Kidney (tissue), 14 donors: Measurements from ENCODE around the gene PITPNC1. TPM values are rescaled to one million over a fixed set of nuclear protein-coding genes. Genes with fewer than 3 reads are reported as not detected.

Experiments used
- DNase-seq, 5 donors: peaks; one replicate each; pipeline ENCODE4 v3.0.0-alpha.2; 2013 to 2020
- FAIRE-seq: peaks from 2 replicates; lab custom pipeline; 2012; peaks lifted over from hg19 to GRCh38; lab: Jason Lieb, UNC
- H3K27ac ChIP-seq, 2 donors: one replicate each; pipeline ENCODE4 v1.7.0; 2013; ENCODE audit warnings: low read depth in 2 of 2, low read length in 2 of 2, inconsistent platforms in 1 of 2
- H3K27me3 ChIP-seq: one replicate; pipeline ENCODE4 v1.7.1; 2013; ENCODE audit warnings: low read length, inconsistent platforms; ENCODE audit not compliant: control insufficient read depth, insufficient read depth
- H3K36me3 ChIP-seq, 3 donors: one replicate each; pipeline versions ENCODE4 v1.7.0 to v1.7.1; 2013; ENCODE audit warnings: low read length in 3 of 3, control low read depth in 1 of 3, inconsistent platforms in 1 of 3; ENCODE audit not compliant: insufficient read depth in 3 of 3, control insufficient read depth in 2 of 3
- H3K4me1 ChIP-seq, 3 donors: one replicate each; pipeline versions ENCODE4 v1.7.0 to v1.7.1; 2013; ENCODE audit warnings: low read length in 3 of 3, inconsistent platforms in 1 of 3, low read depth in 1 of 3; ENCODE audit not compliant: control insufficient read depth in 2 of 3, insufficient read depth in 2 of 3
- H3K4me3 ChIP-seq, 3 donors: one replicate each; pipeline versions ENCODE4 v1.7.0 to v1.8.1; 2013; ENCODE audit warnings: low read length in 3 of 3, control low read depth in 1 of 3, inconsistent platforms in 1 of 3
- H3K9ac ChIP-seq, 3 donors: one replicate each; pipeline versions ENCODE4 v1.7.0 to v1.7.1; 2013; ENCODE audit warnings: low read length in 3 of 3, control low read depth in 1 of 3, inconsistent platforms in 1 of 3
- H3K9me3 ChIP-seq, 3 donors: one replicate each; pipeline versions ENCODE4 v1.7.0 to v1.7.1; 2013; ENCODE audit warnings: low read length in 3 of 3, control low read depth in 1 of 3, inconsistent platforms in 1 of 3; ENCODE audit not compliant: control insufficient read depth in 2 of 3, insufficient read depth in 1 of 3
- intact Hi-C: fragments of 100-400 bp; cut with DNase I; formaldehyde crosslinking; loops from one replicate; pipeline ENCODE4 v1.11.1; 2022
- polyA plus RNA-seq: library from polyadenylated mRNA; stranded (reverse); fragments of 350-450 nt; fragmentation: Illumina TruSeq; extraction: RNeasy Lipid Tissue Mini Kit (QIAGEN cat#74804); gene quantifications from one replicate; pipeline ENCODE4 v1.2.3, GENCODE V29; 2014; ENCODE audit warnings: low read depth, low replicate concordance; ENCODE audit not compliant: insufficient read depth
- total RNA-seq: library from RNA; stranded (reverse); fragmentation: NEBNext Ultra II Directional; extraction: Animal tissue kit (Norgen Biotek cat#: 25700); gene quantifications from one replicate; pipeline ENCODE4 v1.2.1, GENCODE V29; 2021
- TF ChIP-seq, protein P1 (sequence below): IDR thresholded peaks from 3 replicates; pipeline ENCODE4 v1.5.1; 2012; ENCODE audit warnings: mild to moderate bottlenecking, moderate library complexity, borderline replicate concordance; ENCODE audit not compliant: insufficient read depth; ENCODE audit errors: extremely low read depth
- donor health status: control.
- donor health status: control.
- donor health status: control.
- donor health status: control.
- donor health status: control.
- donor health status: DM: yes; HTN: yes; CAD: no.
- donor health status: Normal renal cell carcinoma (clear cell type).

The PITPNC1 gene
- total and polyA plus RNA-seq, 2 donors from 2014 or later: 14.2 to 41.3 TPM

DNA sequence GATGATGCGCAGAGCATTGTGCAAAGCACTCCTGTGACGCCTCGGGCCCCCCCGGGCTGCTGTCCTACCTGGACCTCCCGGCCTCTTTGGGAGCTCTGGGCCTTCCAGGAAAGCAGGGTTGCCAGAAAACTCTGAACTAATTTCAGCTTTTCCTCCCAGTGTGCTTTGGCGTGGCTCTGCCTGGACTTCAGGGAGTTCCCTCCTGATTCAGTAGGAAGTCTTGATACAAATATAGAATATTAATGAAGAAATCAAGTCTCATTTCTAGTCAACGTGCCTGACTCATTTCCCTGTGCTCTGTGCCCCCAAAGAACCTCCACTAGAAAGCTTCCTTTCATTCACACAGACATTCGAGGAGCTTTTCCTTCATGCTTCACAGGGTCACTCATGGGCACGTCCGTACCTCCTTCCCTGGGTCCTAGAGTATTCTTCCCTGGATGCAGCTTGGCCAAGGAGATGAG, 256.7 kb downstream of the PITPNC1 start:
- no peaks in the 10 kb centered on the region for H3K36me3 ChIP-seq
- H3K9ac ChIP-seq: no peak overlapping the region
- H3K27ac ChIP-seq: no peak overlapping the region
- FAIRE-seq: no peak
- TF ChIP-seq, protein P1, sequence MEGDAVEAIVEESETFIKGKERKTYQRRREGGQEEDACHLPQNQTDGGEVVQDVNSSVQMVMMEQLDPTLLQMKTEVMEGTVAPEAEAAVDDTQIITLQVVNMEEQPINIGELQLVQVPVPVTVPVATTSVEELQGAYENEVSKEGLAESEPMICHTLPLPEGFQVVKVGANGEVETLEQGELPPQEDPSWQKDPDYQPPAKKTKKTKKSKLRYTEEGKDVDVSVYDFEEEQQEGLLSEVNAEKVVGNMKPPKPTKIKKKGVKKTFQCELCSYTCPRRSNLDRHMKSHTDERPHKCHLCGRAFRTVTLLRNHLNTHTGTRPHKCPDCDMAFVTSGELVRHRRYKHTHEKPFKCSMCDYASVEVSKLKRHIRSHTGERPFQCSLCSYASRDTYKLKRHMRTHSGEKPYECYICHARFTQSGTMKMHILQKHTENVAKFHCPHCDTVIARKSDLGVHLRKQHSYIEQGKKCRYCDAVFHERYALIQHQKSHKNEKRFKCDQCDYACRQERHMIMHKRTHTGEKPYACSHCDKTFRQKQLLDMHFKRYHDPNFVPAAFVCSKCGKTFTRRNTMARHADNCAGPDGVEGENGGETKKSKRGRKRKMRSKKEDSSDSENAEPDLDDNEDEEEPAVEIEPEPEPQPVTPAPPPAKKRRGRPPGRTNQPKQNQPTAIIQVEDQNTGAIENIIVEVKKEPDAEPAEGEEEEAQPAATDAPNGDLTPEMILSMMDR: no peak
- intact Hi-C loops: no loop called here
- DNase-seq: peak in 3 of 5 donors; percentile 70 to 78 (median 77)
- peaks cover 0 to 8% (median 7%) of the 10 kb centered on the region in 3 donors for H3K4me1 ChIP-seq
- H3K4me3 ChIP-seq: no peak overlapping the region
- H3K27me3 ChIP-seq: no peaks in the 10 kb centered on the region
- H3K9me3 ChIP-seq: no peaks in the 10 kb centered on the region

GRCh38 chr17:67635681-67636080, 258.6 kb downstream of the PITPNC1 start:
- H3K27ac ChIP-seq: no peak overlapping the region
- no peak for DNase-seq
- TF ChIP-seq, protein P1: no peak
- H3K36me3 ChIP-seq: no peaks in the 10 kb centered on the region
- H3K27me3 ChIP-seq: no peaks in the 10 kb centered on the region
- H3K4me1 ChIP-seq: peaks cover 0 to 11% (median 8%) of the 10 kb centered on the region in 3 donors
- no peak overlapping the region for H3K9ac ChIP-seq
- H3K4me3 ChIP-seq: no peak overlapping the region
- no peak for FAIRE-seq
- no peaks in the 10 kb centered on the region for H3K9me3 ChIP-seq
- intact Hi-C loops: no loop called here

DNA sequence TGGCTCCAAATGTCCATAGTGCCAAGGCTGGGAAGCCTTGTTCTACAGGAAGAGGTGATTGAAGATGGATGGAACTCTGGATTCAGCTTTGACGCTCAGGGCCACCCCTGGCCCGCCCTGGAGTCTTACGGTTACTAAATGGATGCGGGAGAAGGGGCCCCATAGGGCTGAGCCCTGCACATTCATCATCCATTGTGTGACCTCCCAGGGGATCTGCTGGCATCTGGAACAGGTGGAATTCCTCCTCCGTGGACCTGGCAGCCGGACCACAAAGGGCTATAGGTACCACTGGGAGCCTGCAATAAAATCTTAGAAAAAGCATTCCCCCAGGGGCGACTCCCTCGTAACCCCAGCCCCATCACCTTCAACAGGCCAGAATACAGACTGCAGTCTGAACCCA, 259.2 kb downstream of the PITPNC1 start:
- Histone ChIP-seq H3K27me3 (no peaks in the 10 kb centered on the region), H3K36me3 (no peaks in the 10 kb centered on the region), H3K4me3 (no peak overlapping the region), H3K27ac (no peak overlapping the region), H3K9ac (no peak overlapping the region), H3K4me1 (peaks cover 0 to 11% (median 8%) of the 10 kb centered on the region in 3 donors), H3K9me3 (no peaks in the 10 kb centered on the region)
- TF ChIP-seq, protein P1: no peak
- intact Hi-C loops: no loop called here
- FAIRE-seq (no peak), DNase-seq (peak in 1 of 5 donors; percentile 11)
